GM21390 (cell line): ENCODE data around the gene ZNRF1.
"Not testable (repeated sequence)": the region's sequence is repeated elsewhere in the genome, so short reads cannot be mapped to it uniquely, and the experiment has no call there.

Experiments used
- ATAC-seq: cut with Tn5 transposase; IDR thresholded peaks from one replicate; pipeline ENCODE4 v1.9.1; 2021; ENCODE audit not compliant: unreplicated experiment

The ZNRF1 gene

GRCh38 chr16:75026239-75026891, 27.5 kb downstream of the ZNRF1 start:
- ATAC-seq = not testable (repeated sequence)

GRCh38 chr16:75026892-75027391, 28.1 kb downstream of the ZNRF1 start:
- ATAC-seq = no peak

GRCh38 chr16:75027520-75028300, 28.9 kb downstream of the ZNRF1 start:
- ATAC-seq = no peak

- no peak for ATAC-seq
Measured at GRCh38 chr16:75028544-75029135, 29.8 kb downstream of the ZNRF1 start.

GRCh38 chr16:75029854-75030253, 31.0 kb downstream of the ZNRF1 start:
- ATAC-seq = no peak

GRCh38 chr16:75032655-75033054, 33.8 kb downstream of the ZNRF1 start:
- ATAC-seq = no peak

GRCh38 chr16:75035410-75035968, 36.7 kb downstream of the ZNRF1 start:
- ATAC-seq = no peak

- ATAC-seq = no peak
Measured at GRCh38 chr16:75038036-75038858, 39.4 kb downstream of the ZNRF1 start.

GRCh38 chr16:75039941-75040340, 41.1 kb downstream of the ZNRF1 start:
- ATAC-seq = no peak

- ATAC-seq = no peak
Measured at GRCh38 chr16:75042426-75043174, 43.8 kb downstream of the ZNRF1 start.

- peak; percentile 72 for ATAC-seq
Measured at GRCh38 chr16:75043175-75043895, 44.5 kb downstream of the ZNRF1 start.

- ATAC-seq = no peak
Measured at GRCh38 chr16:75044800-75045361, 46.1 kb downstream of the ZNRF1 start.

- no peak for ATAC-seq
Measured at GRCh38 chr16:75045424-75045823, 46.6 kb downstream of the ZNRF1 start.

GRCh38 chr16:75048054-75048453, 49.2 kb downstream of the ZNRF1 start:
- no peak for ATAC-seq

- ATAC-seq = no peak
Measured at GRCh38 chr16:75048530-75048929, 49.7 kb downstream of the ZNRF1 start.

GRCh38 chr16:75052481-75053202, 53.8 kb downstream of the ZNRF1 start:
- ATAC-seq = no peak

GRCh38 chr16:75053791-75054555, 55.1 kb downstream of the ZNRF1 start:
- ATAC-seq = no peak

- ATAC-seq = no peak
Measured at GRCh38 chr16:75054556-75054947, 55.7 kb downstream of the ZNRF1 start.
